Endothelial cell of umbilical vein (primary cell): ENCODE measurements around the gene ZNF648.
"Not testable (repeated sequence)": the region's sequence is repeated elsewhere in the genome, so short reads cannot be mapped to it uniquely, and the experiment has no call there.

Source experiments
- CTCF ChIP-seq, 2 donors: IDR thresholded peaks; 1 replicate in 1 of 2; 2 replicates in 1 of 2; pipeline ENCODE4 v1.5.1; 2011; ENCODE audit warnings: low read length in 2 of 2, mild to moderate bottlenecking in 2 of 2, moderate library complexity in 2 of 2, control low read depth in 1 of 2, inconsistent platforms in 1 of 2, low read depth in 1 of 2; ENCODE audit not compliant: insufficient read depth in 1 of 2; ENCODE audit errors: extremely low read depth in 1 of 2
- EZH2 ChIP-seq: IDR thresholded peaks from 2 replicates; pipeline ENCODE4 v1.6.1; 2012; ENCODE audit warnings: borderline replicate concordance, low read depth, mild to moderate bottlenecking, moderate library complexity, low read length, inconsistent platforms; ENCODE audit not compliant: severe bottlenecking
- FOS ChIP-seq: IDR thresholded peaks from 2 replicates; pipeline ENCODE4 v1.6.1; 2011; ENCODE audit warnings: mild to moderate bottlenecking, low read length, moderate library complexity, borderline replicate concordance; ENCODE audit not compliant: insufficient read depth
- GATA2 ChIP-seq: IDR thresholded peaks from 2 replicates; pipeline ENCODE4 v1.7.0; 2011; ENCODE audit warnings: low read depth, mild to moderate bottlenecking, moderate library complexity, mixed read lengths, low read length; ENCODE audit not compliant: insufficient read length, insufficient read depth
- JUN ChIP-seq: IDR thresholded peaks from 2 replicates; pipeline ENCODE4 v1.6.1; 2011; ENCODE audit warnings: borderline replicate concordance, low read depth; ENCODE audit not compliant: insufficient read length, insufficient read depth
- MYC ChIP-seq: IDR thresholded peaks from one replicate; pipeline ENCODE4 v1.6.1; 2011; ENCODE audit warnings: mild to moderate bottlenecking, low read depth, low read length
- POLR2A ChIP-seq: IDR thresholded peaks from 2 replicates; pipeline ENCODE4 v1.6.1; 2012; ENCODE audit warnings: low read depth, mild to moderate bottlenecking, control low read depth, low read length
- TF ChIP-seq, protein P1 (sequence below): IDR thresholded peaks from 2 replicates; pipeline ENCODE4 v1.6.1; 2011; ENCODE audit not compliant: insufficient read depth, insufficient read length

- not testable (repeated sequence) for TF ChIP-seq CTCF (IDR thresholded peaks at IDR 0.05; ENCODE audit: extremely low read depth in 1 of 2, insufficient read depth in 1 of 2, low read depth in 1 of 2, low read length in 2 of 2); GATA2; POLR2A; EZH2; MYC; JUN; FOS
- TF ChIP-seq, protein P1, sequence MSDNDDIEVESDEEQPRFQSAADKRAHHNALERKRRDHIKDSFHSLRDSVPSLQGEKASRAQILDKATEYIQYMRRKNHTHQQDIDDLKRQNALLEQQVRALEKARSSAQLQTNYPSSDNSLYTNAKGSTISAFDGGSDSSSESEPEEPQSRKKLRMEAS, result not testable (repeated sequence)
These were observed 16.0 kb downstream of the ZNF648 start for GRCh38 chr1:182045481-182045880.
